Fibroblast of the aortic adventitia (primary cell): Measurements from ENCODE around the gene LIPN. TPM values are rescaled to one million over a fixed set of nuclear protein-coding genes. Genes with fewer than 3 reads are reported as not detected.

ENCODE experiments used
- DNase-seq: peaks from one replicate; pipeline ENCODE4 v3.0.0-alpha.2; 2010; ENCODE audit warnings: low read depth
- H3K4me3 ChIP-seq: 2 replicates; pipeline ENCODE4 v1.5.1; 2011; ENCODE audit warnings: low read depth, mild to moderate bottlenecking, control low read depth, low read length, moderate library complexity
- CTCF ChIP-seq: IDR thresholded peaks from 2 replicates; pipeline ENCODE4 v1.5.1; 2011; ENCODE audit warnings: mild to moderate bottlenecking, low read length, control low read depth, inconsistent platforms; ENCODE audit not compliant: insufficient read depth
- total RNA-seq: library from RNA; depleted of rRNA; stranded (reverse); fragments of >200 nt; gene quantifications from 2 replicates; pipeline ENCODE4 v1.2.3, GENCODE V29; 2012; ENCODE audit warnings: low replicate concordance

LIPN gene
- total RNA-seq, 1 donor: not detected

- TF ChIP-seq CTCF: no peak
- no peak for DNase-seq
- H3K4me3 ChIP-seq: no peak overlapping the region
Measured at GRCh38 chr10:88803641-88804040, 43.8 kb downstream of the LIPN start.

- DNase-seq: no peak
- no peak overlapping the region for H3K4me3 ChIP-seq
- TF ChIP-seq CTCF: no peak
Measured at GRCh38 chr10:88804083-88804812, 44.4 kb downstream of the LIPN start.

GRCh38 chr10:88805361-88805760 lies 45.5 kb downstream of the LIPN start:
- H3K4me3 ChIP-seq: no peak overlapping the region
- TF ChIP-seq CTCF: no peak
- DNase-seq: peak; percentile 27

- no peak for DNase-seq
- no peak overlapping the region for H3K4me3 ChIP-seq
- no peak for TF ChIP-seq CTCF
Measured at GRCh38 chr10:88805924-88806323, 46.1 kb downstream of the LIPN start.

- H3K4me3 ChIP-seq: no peak overlapping the region
- no peak for TF ChIP-seq CTCF
- DNase-seq: no peak
Measured at GRCh38 chr10:88809621-88810020, 49.8 kb downstream of the LIPN start.

- TF ChIP-seq CTCF: peak; percentile 78
- no peak overlapping the region for H3K4me3 ChIP-seq
- DNase-seq: peak; percentile 85
Measured at GRCh38 chr10:88810196-88810961, 50.6 kb downstream of the LIPN start.
